GM12873 (cell line): ENCODE results near the gene PPP2R2C.

Source experiments
- TF ChIP-seq, protein P1 (sequence below): IDR thresholded peaks from 2 replicates; pipeline ENCODE4 v1.5.1; 2012; ENCODE audit warnings: low read depth, mild to moderate bottlenecking, moderate library complexity, low read length, control low read depth; ENCODE audit not compliant: insufficient read depth; ENCODE audit errors: missing control alignments

The PPP2R2C gene

GRCh38 chr4:6478546-6479220 is 6.3 kb upstream of the PPP2R2C start:
- TF ChIP-seq, protein P1, sequence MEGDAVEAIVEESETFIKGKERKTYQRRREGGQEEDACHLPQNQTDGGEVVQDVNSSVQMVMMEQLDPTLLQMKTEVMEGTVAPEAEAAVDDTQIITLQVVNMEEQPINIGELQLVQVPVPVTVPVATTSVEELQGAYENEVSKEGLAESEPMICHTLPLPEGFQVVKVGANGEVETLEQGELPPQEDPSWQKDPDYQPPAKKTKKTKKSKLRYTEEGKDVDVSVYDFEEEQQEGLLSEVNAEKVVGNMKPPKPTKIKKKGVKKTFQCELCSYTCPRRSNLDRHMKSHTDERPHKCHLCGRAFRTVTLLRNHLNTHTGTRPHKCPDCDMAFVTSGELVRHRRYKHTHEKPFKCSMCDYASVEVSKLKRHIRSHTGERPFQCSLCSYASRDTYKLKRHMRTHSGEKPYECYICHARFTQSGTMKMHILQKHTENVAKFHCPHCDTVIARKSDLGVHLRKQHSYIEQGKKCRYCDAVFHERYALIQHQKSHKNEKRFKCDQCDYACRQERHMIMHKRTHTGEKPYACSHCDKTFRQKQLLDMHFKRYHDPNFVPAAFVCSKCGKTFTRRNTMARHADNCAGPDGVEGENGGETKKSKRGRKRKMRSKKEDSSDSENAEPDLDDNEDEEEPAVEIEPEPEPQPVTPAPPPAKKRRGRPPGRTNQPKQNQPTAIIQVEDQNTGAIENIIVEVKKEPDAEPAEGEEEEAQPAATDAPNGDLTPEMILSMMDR: no peak

GRCh38 chr4:6476893-6477292 is 4.5 kb upstream of the PPP2R2C start:
- TF ChIP-seq, protein P1: no peak

DNA sequence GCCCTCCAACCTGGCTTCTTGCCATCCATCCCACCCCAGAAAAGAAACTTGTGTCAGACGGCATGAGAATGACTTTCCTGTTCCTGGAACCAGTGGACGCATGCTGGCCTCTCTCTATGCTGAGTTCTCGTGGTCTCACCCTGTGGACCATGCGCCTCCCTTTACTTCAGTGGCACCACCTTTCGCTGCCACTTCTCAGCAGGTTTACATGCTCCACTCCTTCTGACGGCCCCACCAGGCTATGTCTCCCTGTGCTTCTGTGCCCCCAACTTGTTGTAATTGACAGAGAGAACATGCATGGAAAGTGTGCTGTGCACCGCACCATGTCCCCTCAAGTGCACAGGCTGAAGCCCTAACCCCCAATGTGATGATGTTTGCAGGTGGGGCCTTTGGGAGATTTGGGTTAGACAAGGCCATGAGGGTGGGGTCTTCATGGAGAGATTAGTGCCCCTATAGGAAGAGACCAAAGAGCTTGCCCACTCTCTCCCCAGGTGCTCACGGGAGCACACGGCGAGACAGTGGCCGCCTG is 3.1 kb upstream of the PPP2R2C start:
- TF ChIP-seq, protein P1: no peak

DNA sequence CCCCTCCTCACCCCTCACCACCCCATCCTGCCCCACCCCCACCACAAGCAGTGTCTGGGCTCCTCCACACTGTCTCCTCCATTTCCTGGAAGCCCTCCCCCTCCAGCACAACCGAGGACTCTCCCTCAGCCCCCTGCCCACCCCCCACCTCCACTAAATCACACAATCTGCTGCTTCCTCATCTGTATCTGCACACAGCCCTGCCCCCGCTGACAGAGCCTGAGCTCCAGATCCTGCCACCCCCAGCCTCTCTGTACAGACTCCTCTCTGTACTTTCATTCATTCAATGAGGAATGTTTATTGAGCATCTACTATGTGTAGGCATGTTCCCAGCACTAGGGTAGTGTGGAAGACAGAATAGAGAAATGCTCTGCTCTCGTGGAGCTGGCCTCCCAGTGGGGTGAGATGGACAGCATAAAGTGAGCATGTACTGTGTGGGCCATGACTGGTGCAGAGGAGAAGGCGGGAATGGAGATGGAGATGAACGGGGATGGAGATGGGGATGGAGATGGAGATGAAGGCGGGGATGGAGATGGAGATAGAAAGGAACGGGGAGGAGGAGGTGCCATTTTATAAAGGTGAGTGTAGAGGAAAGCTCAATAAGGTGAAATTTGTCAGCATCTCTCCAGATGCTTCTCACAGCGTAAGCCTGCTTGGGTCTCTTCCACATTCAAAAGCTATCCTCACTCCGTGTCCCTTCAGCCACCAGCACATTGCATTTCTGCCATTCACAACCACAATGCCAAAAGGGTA is 2.5 kb upstream of the PPP2R2C start:
- TF ChIP-seq, protein P1: no peak

GRCh38 chr4:6474053-6474568 is 1.7 kb upstream of the PPP2R2C start:
- TF ChIP-seq, protein P1: peak; percentile 45

GRCh38 chr4:6473264-6474052 is 1.0 kb upstream of the PPP2R2C start:
- TF ChIP-seq, protein P1: no peak
